Activated T-helper 1 cell treated with anti-CD3 and anti-CD28 coated beads, Interleukin-12 subunit alpha, Interleukin-12 subunit beta, Interleukin-2, Interleukin-4 antibody, amounts not matched to agents 30 ng/mL and 10 ng/mL and 1 ng/mL, durations not matched to agents 14 hours and 24 hours and 36 hours (primary cell): ENCODE results near the gene C5AR1. TPM values are rescaled to one million over a fixed set of nuclear protein-coding genes. Genes with fewer than 3 reads are reported as not detected.

Experiments used
- DNase-seq: peaks from one replicate; pipeline ENCODE4 v3.0.0; 2021; ENCODE audit warnings: low spot score
- H3K27ac Mint-ChIP-seq: one replicate; pipeline ENCODE4 v1.8.0; 2021; ENCODE audit warnings: mild to moderate bottlenecking, mixed read lengths
- H3K27me3 Mint-ChIP-seq: one replicate; pipeline ENCODE4 v1.8.0; 2022; ENCODE audit warnings: mild to moderate bottlenecking, moderate library complexity, mixed read lengths; ENCODE audit not compliant: insufficient read depth
- H3K36me3 Mint-ChIP-seq: one replicate; pipeline ENCODE4 v1.8.0; 2021; ENCODE audit warnings: low read depth, mixed read lengths
- H3K4me1 Mint-ChIP-seq: one replicate; pipeline ENCODE4 v1.8.0; 2021; ENCODE audit warnings: low read depth, mixed read lengths
- H3K4me3 Mint-ChIP-seq: one replicate; pipeline ENCODE4 v1.8.0; 2021; ENCODE audit warnings: mild to moderate bottlenecking, moderate library complexity, mixed read lengths
- H3K9me3 Mint-ChIP-seq: one replicate; pipeline ENCODE4 v1.8.0; 2021; ENCODE audit warnings: mixed read lengths
- intact Hi-C: fragments of 100-400 bp; cut with micrococcal nuclease; formaldehyde crosslinking; loops from one replicate; pipeline ENCODE4 v1.15.1; 2024
- total RNA-seq: library from RNA; stranded (reverse); gene quantifications from 2 replicates; pipeline ENCODE4 v1.2.3, GENCODE V29; 2022

Gene C5AR1
- total RNA-seq, 1 donor from 2014 or later, result 1.4 TPM

DNA sequence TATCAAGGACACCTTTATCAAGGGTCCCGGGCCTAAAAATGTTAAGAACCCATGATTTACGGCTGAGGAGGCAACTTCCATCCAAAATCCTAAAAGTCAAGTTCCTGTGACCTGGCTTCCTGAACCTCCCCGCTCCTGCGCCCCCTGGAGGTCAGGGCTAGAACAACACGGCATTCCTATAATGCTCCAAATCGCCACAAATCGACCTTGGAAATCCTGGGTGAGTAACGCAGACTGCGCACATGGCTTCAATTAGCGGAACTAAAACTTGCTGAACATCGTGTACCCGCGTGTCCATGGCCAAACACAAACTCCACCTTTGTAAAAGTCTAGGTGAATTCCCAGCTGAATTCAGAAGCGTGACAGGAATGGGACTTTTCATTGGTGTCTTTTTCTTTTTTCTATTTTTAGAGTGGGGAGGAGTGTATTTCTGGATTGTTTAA, 4.3 kb upstream of the C5AR1 start:
- peaks cover 5% of the 10 kb centered on the region for H3K27me3 Mint-ChIP-seq
- intact Hi-C loops, result loop anchor here (1.0 kb wide), 1 partner anchor 9 kb away; no protein-coding TSS in a partner anchor
- peaks cover 3% of the 10 kb centered on the region for H3K4me1 Mint-ChIP-seq
- no peak overlapping the region for H3K27ac Mint-ChIP-seq
- no peaks in the 10 kb centered on the region for H3K9me3 Mint-ChIP-seq
- DNase-seq, result peak; percentile 22
- H3K36me3 Mint-ChIP-seq, result no peaks in the 10 kb centered on the region
- H3K4me3 Mint-ChIP-seq, result no peak overlapping the region

GRCh38 chr19:47306303-47306702, 3.4 kb upstream of the C5AR1 start:
- Mint-ChIP-seq H3K4me3 (no peak overlapping the region), H3K27ac (no peak overlapping the region), H3K36me3 (no peaks in the 10 kb centered on the region), H3K4me1 (peaks cover 3% of the 10 kb centered on the region), H3K9me3 (no peaks in the 10 kb centered on the region), H3K27me3 (peaks cover 6% of the 10 kb centered on the region)
- DNase-seq, result no peak
- intact Hi-C loops, result no loop called here

DNA sequence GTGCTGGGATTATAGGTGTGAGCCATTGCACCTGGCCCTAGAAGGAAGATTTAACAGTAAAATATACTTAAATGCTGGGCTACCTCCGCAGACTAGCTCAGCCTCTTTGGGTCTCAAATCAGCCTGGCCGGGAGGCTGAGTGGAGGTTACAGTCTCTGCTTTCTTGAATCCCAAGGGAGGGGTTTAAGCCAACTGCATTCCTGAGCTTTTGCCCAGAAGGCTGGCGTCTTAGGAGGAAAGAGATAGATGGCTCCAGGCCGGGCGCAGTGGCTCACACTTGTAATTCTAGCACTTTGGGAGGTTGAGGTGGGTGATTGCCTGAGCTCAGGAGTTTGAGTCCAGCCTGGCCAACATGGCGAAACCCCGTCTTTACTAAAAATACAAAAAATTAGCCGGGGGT, 623 bp upstream of the C5AR1 start:
- DNase-seq, result no peak
- no peaks in the 10 kb centered on the region for H3K36me3 Mint-ChIP-seq
- peaks cover 3% of the 10 kb centered on the region for H3K27me3 Mint-ChIP-seq
- H3K4me1 Mint-ChIP-seq, result peaks cover 3% of the 10 kb centered on the region
- H3K4me3 Mint-ChIP-seq, result no peak overlapping the region
- no peak overlapping the region for H3K27ac Mint-ChIP-seq
- intact Hi-C loops, result no loop called here
- H3K9me3 Mint-ChIP-seq, result no peaks in the 10 kb centered on the region

DNA sequence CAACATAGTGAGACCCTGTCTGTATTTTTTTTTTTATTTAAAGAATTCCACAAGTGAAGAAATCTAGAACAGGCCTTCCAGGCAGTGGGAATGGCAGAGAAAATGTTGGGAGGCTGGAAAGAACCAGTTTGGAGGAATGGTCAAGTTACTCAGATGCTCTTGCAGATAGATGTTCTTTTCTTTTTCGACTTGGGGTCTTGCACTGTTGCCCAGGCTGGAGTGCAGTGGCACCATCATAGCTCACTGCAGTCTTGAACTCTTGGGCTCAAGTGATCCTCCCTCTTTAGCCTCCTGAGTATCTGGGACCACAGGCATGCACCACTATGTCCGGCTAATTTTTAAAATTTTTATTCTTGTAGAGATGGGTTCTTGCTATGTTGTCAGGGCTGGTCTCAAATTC, 662 bp downstream of the C5AR1 start:
- no peaks in the 10 kb centered on the region for H3K36me3 Mint-ChIP-seq
- no peaks in the 10 kb centered on the region for H3K9me3 Mint-ChIP-seq
- no peak overlapping the region for H3K27ac Mint-ChIP-seq
- peaks cover 4% of the 10 kb centered on the region for H3K27me3 Mint-ChIP-seq
- no peak for DNase-seq
- H3K4me3 Mint-ChIP-seq, result no peak overlapping the region
- H3K4me1 Mint-ChIP-seq, result peaks cover 2% of the 10 kb centered on the region
- intact Hi-C loops, result no loop called here

DNA sequence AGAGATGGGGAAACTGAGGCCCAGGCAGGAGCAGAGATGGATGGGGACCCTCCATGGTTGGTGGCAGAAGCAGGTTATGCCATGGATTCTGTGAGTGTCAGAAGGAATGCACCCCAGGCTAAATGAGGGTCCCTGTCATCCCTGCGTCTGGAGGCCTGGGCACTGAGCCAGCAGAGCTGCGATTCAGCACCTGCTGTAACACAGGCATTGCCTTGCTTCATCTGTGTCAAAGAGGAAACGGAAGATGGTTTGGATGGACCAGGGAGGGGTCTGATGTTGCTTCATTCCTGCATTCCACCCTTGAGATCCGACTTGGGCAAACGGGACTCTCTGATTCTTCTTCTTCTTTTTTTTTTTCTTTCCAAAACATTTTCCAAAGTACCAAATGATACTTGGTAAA, 1.2 kb downstream of the C5AR1 start:
- intact Hi-C loops, result no loop called here
- H3K4me1 Mint-ChIP-seq, result no peaks in the 10 kb centered on the region
- no peaks in the 10 kb centered on the region for H3K9me3 Mint-ChIP-seq
- DNase-seq, result no peak
- H3K36me3 Mint-ChIP-seq, result no peaks in the 10 kb centered on the region
- no peak overlapping the region for H3K27ac Mint-ChIP-seq
- H3K27me3 Mint-ChIP-seq, result peaks cover 4% of the 10 kb centered on the region
- no peak overlapping the region for H3K4me3 Mint-ChIP-seq

DNA sequence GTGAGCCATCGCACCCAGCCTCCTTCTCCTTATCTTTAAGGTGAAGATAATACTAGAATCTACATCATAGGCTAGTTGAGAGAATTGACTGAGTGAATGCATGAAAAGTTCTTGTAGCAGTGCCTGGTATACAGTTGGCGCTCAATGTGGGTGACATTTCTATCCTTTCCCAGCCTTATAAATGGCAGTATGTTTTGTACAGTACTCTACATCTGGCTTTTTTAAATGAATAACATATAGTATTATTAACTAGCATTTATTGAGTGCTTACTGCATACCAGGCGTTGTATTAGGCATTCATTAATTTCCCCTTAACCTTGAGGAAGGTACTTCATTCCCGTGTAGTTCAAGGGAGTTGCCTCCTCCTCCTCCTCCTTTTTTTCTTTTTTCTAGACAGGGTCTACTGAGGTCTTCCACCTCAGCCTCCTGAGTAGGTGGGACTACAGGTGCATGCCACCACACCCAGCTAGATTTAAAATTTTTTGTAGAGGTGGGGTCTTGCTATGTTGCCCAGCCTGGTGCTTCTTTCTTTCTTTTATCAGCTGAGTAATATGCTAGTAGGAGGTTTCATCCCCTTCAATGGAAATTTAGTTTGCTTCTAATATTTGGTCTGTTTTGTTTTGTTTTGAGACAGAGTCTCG, 2.8 kb downstream of the C5AR1 start:
- Mint-ChIP-seq H3K4me1 (no peaks in the 10 kb centered on the region), H3K4me3 (no peak overlapping the region), H3K27me3 (peaks cover 4% of the 10 kb centered on the region), H3K36me3 (no peaks in the 10 kb centered on the region), H3K9me3 (no peaks in the 10 kb centered on the region), H3K27ac (no peak overlapping the region)
- intact Hi-C loops, result no loop called here
- DNase-seq, result no peak

GRCh38 chr19:47313754-47314295, 4.2 kb downstream of the C5AR1 start:
- DNase-seq, result no peak
- H3K4me1 Mint-ChIP-seq, result no peaks in the 10 kb centered on the region
- no peak overlapping the region for H3K27ac Mint-ChIP-seq
- intact Hi-C loops, result no loop called here
- no peaks in the 10 kb centered on the region for H3K36me3 Mint-ChIP-seq
- no peak overlapping the region for H3K4me3 Mint-ChIP-seq
- H3K27me3 Mint-ChIP-seq, result peaks cover 4% of the 10 kb centered on the region
- no peaks in the 10 kb centered on the region for H3K9me3 Mint-ChIP-seq

DNA sequence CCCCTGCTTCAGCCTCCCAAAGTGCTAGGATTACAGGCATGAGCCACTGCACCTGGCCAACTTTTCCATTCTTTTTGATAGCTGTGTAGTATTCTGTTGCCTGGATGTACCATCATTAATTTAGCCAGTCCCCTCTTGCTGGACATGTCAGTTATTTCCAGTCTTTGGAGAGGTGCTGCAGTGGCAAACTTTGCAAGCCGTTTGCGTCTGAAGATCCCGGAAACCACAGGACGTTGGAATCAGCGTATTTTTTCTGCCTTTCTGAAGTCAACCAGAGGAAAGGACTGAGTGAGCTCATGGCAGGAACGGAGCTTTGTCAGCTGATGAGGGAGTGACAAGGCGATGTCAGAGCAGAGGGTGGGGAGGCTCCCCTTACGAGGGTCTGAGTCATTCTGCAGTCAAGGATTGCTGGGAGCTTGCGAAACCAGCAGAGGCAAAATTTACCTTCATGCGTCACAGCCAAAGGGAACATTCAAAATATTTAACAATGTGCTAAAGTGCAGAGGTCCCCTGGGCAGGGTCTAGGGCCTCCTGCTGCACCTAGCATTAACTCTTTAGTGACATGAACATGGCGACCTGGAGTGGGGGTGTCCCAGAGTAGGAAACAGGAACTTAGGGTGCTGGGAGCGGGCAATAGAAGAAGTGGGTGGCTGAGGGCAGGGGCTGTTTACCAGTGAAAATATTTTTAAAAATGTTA, 5.6 kb downstream of the C5AR1 start:
- DNase-seq, result no peak
- Mint-ChIP-seq H3K27me3 (peaks cover 4% of the 10 kb centered on the region), H3K36me3 (no peaks in the 10 kb centered on the region), H3K4me1 (no peaks in the 10 kb centered on the region), H3K27ac (no peak overlapping the region), H3K9me3 (no peaks in the 10 kb centered on the region), H3K4me3 (no peak overlapping the region)
- intact Hi-C loops, result no loop called here

DNA sequence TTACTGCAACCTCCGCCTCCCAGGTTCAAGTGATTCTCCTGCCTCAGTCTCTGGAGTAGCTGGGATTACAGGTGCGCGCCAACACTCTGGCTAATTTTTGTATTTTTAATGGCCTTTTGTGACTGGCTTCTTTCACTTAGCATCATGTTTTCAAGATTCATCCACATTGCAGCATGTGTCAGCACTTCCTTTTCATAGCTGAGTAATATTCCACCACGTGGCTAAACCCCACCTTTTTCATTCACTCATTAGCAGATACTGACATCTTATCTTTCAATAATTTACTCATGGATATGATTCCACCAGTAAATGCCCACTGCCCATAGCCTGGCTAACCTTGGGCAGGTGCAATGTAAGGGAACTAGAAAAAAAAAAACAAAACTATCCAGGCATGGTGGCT, 6.9 kb downstream of the C5AR1 start:
- Mint-ChIP-seq H3K4me3 (no peak overlapping the region), H3K9me3 (no peaks in the 10 kb centered on the region), H3K36me3 (no peaks in the 10 kb centered on the region), H3K4me1 (no peaks in the 10 kb centered on the region), H3K27ac (no peak overlapping the region), H3K27me3 (peaks cover 2% of the 10 kb centered on the region)
- intact Hi-C loops, result no loop called here
- DNase-seq, result no peak

- H3K27me3 Mint-ChIP-seq, result peaks cover 5% of the 10 kb centered on the region
- H3K4me3 Mint-ChIP-seq, result no peak overlapping the region
- H3K9me3 Mint-ChIP-seq, result no peaks in the 10 kb centered on the region
- no peaks in the 10 kb centered on the region for H3K4me1 Mint-ChIP-seq
- DNase-seq, result no peak
- no peak overlapping the region for H3K27ac Mint-ChIP-seq
- intact Hi-C loops, result no loop called here
- H3K36me3 Mint-ChIP-seq, result no peaks in the 10 kb centered on the region
Observed at GRCh38 chr19:47319923-47320871, 10.5 kb downstream of the C5AR1 start.

DNA sequence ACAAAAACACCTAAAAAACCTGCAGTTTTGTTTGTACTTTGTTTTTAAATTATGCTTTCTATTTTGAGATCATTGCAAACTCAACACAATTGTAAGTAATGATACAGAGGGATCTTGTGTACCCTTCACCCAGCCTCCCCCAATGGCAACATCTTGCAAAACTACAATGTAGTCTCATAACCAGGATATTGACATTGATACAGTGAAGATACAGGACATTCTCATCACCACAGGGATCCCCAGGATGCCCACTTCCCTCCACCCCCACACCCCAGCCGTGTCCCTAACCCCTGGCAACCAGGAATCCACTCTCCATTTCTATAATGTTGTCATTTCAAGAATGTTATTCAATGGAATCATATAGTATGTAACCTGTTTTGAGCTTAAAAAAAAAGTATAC, 12.0 kb downstream of the C5AR1 start:
- DNase-seq, result no peak
- Mint-ChIP-seq H3K4me1 (no peaks in the 10 kb centered on the region), H3K4me3 (no peak overlapping the region), H3K36me3 (no peaks in the 10 kb centered on the region), H3K27ac (no peak overlapping the region), H3K9me3 (no peaks in the 10 kb centered on the region), H3K27me3 (peaks cover 5% of the 10 kb centered on the region)
- intact Hi-C loops, result no loop called here

DNA sequence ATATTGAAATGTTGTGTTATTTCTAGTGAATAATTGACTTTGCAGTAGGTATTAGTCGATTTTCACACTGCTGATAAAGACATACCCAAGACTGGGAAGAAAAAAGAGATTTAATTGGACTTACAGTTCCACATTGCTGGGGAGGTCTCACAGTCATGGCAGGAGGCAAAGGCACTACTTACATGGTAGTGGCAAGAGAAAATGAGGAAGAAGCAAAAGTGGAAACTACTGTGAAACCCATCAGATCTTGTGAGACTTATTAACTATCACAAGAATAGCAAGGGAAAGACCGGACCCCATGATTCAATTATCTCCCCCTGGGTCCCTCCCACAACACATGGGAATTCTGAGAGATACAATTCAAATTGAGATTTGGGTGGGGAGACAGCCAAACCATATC, 12.4 kb downstream of the C5AR1 start:
- Mint-ChIP-seq H3K27me3 (peaks cover 5% of the 10 kb centered on the region), H3K4me3 (no peak overlapping the region), H3K9me3 (no peaks in the 10 kb centered on the region), H3K4me1 (no peaks in the 10 kb centered on the region), H3K27ac (no peak overlapping the region), H3K36me3 (no peaks in the 10 kb centered on the region)
- no peak for DNase-seq
- intact Hi-C loops, result no loop called here

DNA sequence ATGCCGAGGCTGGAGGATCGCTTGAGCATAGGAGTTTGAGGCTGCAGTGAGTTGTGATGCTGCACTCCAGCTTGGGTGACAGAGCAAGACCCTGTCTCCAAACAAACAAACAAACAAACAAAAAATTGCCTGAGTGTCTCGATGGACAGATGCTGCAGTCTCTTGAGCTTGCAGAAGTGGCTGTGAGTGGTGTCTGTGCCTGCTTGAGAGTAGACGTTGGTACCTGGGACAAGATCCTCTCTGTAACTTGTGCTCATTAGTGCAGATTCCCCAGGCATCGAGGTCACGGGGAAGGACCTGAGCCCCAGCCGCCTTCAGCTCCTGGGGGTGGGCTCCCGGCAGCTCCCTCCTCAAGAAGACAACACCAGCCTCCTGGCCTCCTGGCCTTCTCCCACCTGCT, 13.7 kb downstream of the C5AR1 start:
- no peak overlapping the region for H3K27ac Mint-ChIP-seq
- no peaks in the 10 kb centered on the region for H3K4me1 Mint-ChIP-seq
- DNase-seq, result no peak
- H3K27me3 Mint-ChIP-seq, result peaks cover 5% of the 10 kb centered on the region
- no peak overlapping the region for H3K4me3 Mint-ChIP-seq
- no peaks in the 10 kb centered on the region for H3K36me3 Mint-ChIP-seq
- intact Hi-C loops, result no loop called here
- no peaks in the 10 kb centered on the region for H3K9me3 Mint-ChIP-seq
